ENCODE data around the gene ESYT2.

ESYT2 gene

DNA sequence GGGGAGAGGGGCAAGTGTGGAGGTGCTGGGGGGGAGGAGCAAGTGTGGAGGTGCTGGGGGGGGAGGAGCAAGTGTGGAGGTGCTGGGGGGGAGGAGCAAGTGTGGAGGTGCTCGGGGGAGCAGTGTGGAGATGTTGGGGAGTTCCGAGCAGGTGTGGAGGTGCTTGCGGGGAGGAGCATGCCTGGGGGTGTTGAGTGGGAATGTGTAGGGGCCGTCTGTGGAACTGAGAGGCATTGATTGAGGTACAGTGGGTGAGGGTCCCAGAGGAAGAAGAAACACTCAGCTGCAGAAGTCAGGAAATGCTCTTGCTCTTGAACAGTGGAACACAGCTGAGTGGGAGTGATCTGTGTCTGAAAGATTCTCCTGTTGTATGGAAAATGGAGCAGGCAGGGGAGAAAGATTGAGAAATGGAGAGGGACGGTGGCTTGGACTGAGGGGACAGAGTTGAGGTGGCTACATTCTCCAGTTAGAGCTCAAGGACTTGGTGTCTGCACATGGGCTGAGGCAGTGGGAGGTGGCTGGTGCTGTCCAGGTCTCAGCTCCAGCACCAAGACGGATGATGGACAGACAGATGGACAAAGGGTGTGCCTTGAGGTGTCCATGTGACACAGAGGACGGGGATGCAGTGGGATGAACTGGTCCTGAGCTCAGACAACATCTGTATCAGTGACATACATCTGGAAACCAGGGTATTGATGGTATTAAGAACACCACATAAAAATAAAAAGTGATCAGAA is 99.5 kb downstream of the ESYT2 start:
- ChIA-PET CTCF (interaction anchor here (0.7 kb wide), 1 partner anchor 1540 kb away, joined by 3 read pairs; no protein-coding TSS in a partner anchor), POLR2A (no interaction called here)
- Histone ChIP-seq H3K27ac (ENCODE audit: extremely low read depth, low read depth, low read length) (no peak overlapping the region), H3K9me3 (ENCODE audit: control insufficient read depth, insufficient read depth, low read depth, low read length) (no peaks in the 10 kb centered on the region), H3K4me3 (ENCODE audit: low read depth, low read length) (no peak overlapping the region), H3K4me1 (ENCODE audit: control insufficient read depth, insufficient read depth, low read length) (no peaks in the 10 kb centered on the region), H3K36me3 (ENCODE audit: control insufficient read depth in 2 of 2, insufficient read depth in 1 of 2, low read length in 2 of 2) (peaks cover 0 to 23% of the 10 kb centered on the region in 2 experiments; a peak in 2 of 3 replicates)
- no peak for TF ChIP-seq ZBTB48 (tag by site-specific recombination; IDR thresholded peaks at IDR 0.05)
- TF ChIP-seq OVOL3 (tag by site-specific recombination; IDR thresholded peaks at IDR 0.05), result no peak
- TF ChIP-seq, protein P1, sequence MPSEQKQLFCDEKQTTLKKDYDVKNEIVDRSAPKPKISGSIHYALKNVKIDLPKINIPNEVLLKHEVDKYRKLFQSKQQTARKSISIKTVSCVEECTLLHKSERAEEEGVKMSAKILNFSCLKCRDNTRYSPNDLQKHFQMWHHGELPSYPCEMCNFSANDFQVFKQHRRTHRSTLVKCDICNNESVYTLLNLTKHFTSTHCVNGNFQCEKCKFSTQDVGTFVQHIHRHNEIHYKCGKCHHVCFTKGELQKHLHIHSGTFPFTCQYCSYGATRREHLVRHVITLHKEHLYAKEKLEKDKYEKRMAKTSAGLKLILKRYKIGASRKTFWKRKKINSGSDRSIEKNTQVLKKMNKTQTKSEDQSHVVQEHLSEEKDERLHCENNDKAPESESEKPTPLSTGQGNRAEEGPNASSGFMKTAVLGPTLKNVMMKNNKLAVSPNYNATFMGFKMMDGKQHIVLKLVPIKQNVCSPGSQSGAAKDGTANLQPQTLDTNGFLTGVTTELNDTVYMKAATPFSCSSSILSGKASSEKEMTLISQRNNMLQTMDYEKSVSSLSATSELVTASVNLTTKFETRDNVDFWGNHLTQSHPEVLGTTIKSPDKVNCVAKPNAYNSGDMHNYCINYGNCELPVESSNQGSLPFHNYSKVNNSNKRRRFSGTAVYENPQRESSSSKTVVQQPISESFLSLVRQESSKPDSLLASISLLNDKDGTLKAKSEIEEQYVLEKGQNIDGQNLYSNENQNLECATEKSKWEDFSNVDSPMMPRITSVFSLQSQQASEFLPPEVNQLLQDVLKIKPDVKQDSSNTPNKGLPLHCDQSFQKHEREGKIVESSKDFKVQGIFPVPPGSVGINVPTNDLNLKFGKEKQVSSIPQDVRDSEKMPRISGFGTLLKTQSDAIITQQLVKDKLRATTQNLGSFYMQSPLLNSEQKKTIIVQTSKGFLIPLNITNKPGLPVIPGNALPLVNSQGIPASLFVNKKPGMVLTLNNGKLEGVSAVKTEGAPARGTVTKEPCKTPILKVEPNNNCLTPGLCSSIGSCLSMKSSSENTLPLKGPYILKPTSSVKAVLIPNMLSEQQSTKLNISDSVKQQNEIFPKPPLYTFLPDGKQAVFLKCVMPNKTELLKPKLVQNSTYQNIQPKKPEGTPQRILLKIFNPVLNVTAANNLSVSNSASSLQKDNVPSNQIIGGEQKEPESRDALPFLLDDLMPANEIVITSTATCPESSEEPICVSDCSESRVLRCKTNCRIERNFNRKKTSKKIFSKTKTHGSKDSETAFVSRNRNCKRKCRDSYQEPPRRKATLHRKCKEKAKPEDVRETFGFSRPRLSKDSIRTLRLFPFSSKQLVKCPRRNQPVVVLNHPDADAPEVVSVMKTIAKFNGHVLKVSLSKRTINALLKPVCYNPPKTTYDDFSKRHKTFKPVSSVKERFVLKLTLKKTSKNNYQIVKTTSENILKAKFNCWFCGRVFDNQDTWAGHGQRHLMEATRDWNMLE (tag by site-specific recombination; conservative IDR thresholded peaks at IDR 0.05; ENCODE audit: low read depth), result no peak
- TF ChIP-seq ZNF785 (tag by site-specific recombination; IDR thresholded peaks at IDR 0.05), result no peak
- no peak for TF ChIP-seq ZNF433 (tag by site-specific recombination; IDR thresholded peaks at IDR 0.05; ENCODE audit: low read depth)
- TF ChIP-seq ZFP41 (tag by site-specific recombination; IDR thresholded peaks at IDR 0.05; ENCODE audit: borderline replicate concordance), result no peak
- TF ChIP-seq ZNF354C (tag by site-specific recombination; IDR thresholded peaks at IDR 0.05; ENCODE audit: borderline replicate concordance, low read depth), result no peak

DNA sequence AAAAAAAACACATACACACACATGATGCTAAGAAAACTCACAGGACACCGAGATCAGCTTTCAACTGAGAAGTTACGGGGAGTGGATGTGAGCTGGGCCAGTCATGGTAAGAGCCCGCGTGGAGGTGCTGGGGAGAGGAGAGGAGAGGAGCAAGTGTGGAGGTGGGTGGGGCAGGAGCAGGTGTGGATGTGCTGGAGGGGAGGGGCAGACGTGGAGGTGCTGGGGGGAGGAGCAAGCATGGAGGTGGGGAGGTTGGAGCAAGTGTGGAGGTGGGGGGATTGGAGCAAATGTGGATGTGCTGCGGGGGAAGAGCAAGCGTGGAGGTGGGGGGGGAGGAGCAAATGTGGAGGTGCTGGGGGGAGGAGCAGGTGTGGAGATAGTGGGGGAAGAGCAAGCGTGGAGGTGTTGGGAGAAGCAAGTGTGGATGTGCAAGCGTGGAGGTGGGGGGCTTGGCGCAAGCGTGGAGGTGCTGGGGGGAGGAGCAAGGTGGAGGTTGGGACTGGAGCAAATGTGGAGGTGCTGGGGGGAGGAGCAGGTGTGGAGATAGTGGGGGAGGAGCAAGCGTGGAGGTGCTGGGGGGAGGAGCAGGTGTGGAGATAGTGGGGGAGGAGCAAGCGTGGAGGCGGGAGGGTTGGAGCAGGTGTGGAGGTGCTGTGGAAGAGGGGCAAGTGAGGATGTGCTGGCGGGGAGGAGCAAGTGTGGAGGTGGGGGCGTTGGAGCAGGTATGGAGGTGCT is 100.2 kb downstream of the ESYT2 start:
- H3K36me3 ChIP-seq (ENCODE audit: control insufficient read depth in 2 of 2, insufficient read depth in 1 of 2, low read length in 2 of 2), result peaks cover 0 to 18% of the 10 kb centered on the region in 2 experiments; a peak in 1 of 3 replicates
- POLR2A ChIA-PET, result no interaction called here
- no peak overlapping the region for H3K27ac ChIP-seq (ENCODE audit: extremely low read depth, low read depth, low read length)
- CTCF ChIA-PET, result no interaction called here
- H3K4me1 ChIP-seq (ENCODE audit: control insufficient read depth, insufficient read depth, low read length), result no peaks in the 10 kb centered on the region
- no peaks in the 10 kb centered on the region for H3K9me3 ChIP-seq (ENCODE audit: control insufficient read depth, insufficient read depth, low read depth, low read length)
- no peak for TF ChIP-seq TRIM28 (IDR thresholded peaks at IDR 0.05; ENCODE audit: borderline replicate concordance, low read length)
- TF ChIP-seq ZNF555 (tag by site-specific recombination; conservative IDR thresholded peaks at IDR 0.05), result no peak
- TF ChIP-seq ZNF777 (tag by site-specific recombination; IDR thresholded peaks at IDR 0.05; ENCODE audit: borderline replicate concordance), result no peak
- TF ChIP-seq ZNF791 (tag by site-specific recombination; IDR thresholded peaks at IDR 0.05), result no peak
- TF ChIP-seq ZNF610 (tag by site-specific recombination; IDR thresholded peaks at IDR 0.05; ENCODE audit: borderline replicate concordance), result no peak
- TF ChIP-seq ZNF785 (tag by site-specific recombination; IDR thresholded peaks at IDR 0.05), result no peak
- TF ChIP-seq ZNF571 (tag by site-specific recombination; IDR thresholded peaks at IDR 0.05), result no peak
- H3K4me3 ChIP-seq (ENCODE audit: low read depth, low read length), result no peak overlapping the region

DNA sequence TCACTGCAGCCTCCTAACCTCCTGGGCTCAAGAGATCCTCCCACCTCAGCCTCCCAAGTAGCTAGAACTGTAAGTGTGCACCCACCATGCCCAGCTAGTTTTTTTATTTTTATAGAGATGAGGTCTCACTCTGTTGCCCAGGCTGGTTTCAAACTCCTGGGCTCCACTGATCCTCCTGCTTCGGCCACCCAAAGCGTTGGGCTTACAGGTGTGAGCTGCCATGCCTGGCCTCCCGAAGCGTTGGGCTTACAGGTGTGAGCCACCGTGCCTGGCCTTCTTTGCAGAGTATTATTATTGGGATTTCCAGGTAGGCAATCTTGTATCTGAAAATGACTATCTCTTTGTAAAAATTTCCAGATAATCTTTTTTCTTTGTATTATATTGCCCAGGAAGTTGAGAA is 101.6 kb downstream of the ESYT2 start:
- POLR2A ChIA-PET, result no interaction called here
- TF ChIP-seq, protein P2, sequence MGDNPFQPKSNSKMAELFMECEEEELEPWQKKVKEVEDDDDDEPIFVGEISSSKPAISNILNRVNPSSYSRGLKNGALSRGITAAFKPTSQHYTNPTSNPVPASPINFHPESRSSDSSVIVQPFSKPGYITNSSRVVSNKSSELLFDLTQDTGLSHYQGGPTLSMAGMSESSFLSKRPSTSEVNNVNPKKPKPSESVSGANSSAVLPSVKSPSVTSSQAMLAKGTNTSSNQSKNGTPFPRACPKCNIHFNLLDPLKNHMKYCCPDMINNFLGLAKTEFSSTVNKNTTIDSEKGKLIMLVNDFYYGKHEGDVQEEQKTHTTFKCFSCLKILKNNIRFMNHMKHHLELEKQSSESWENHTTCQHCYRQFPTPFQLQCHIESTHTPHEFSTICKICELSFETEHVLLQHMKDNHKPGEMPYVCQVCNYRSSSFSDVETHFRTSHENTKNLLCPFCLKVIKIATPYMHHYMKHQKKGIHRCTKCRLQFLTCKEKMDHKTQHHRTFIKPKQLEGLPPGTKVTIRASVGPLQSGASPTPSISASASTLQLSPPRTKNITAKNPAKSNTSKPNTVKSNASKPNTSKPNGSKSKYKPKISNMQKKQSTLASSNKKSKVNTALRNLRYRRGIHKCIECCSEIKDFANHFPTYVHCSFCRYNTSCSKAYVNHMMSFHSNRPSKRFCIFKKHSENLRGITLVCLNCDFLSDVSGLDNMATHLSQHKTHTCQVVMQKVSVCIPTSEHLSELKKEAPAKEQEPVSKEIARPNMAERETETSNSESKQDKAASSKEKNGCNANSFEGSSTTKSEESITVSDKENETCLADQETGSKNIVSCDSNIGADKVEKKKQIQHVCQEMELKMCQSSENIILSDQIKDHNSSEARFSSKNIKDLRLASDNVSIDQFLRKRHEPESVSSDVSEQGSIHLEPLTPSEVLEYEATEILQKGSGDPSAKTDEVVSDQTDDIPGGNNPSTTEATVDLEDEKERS (tag by site-specific recombination; IDR thresholded peaks at IDR 0.05), result no peak
- TF ChIP-seq ZNF629 (tag by site-specific recombination; IDR thresholded peaks at IDR 0.05) (no peak), ZNF2 (tag by site-specific recombination; IDR thresholded peaks at IDR 0.05) (no peak), REPIN1 (tag by site-specific recombination; IDR thresholded peaks at IDR 0.05; ENCODE audit: low read depth) (no peak), GFI1B (tag by site-specific recombination; IDR thresholded peaks at IDR 0.05) (no peak), ZNF660 (tag by site-specific recombination; IDR thresholded peaks at IDR 0.05) (no peak)
- TF ChIP-seq, protein P3, sequence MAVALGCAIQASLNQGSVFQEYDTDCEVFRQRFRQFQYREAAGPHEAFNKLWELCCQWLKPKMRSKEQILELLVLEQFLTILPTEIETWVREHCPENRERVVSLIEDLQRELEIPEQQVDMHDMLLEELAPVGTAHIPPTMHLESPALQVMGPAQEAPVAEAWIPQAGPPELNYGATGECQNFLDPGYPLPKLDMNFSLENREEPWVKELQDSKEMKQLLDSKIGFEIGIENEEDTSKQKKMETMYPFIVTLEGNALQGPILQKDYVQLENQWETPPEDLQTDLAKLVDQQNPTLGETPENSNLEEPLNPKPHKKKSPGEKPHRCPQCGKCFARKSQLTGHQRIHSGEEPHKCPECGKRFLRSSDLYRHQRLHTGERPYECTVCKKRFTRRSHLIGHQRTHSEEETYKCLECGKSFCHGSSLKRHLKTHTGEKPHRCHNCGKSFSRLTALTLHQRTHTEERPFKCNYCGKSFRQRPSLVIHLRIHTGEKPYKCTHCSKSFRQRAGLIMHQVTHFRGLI (tag by site-specific recombination; IDR thresholded peaks at IDR 0.05), result no peak
- H3K36me3 ChIP-seq (ENCODE audit: control insufficient read depth in 2 of 2, insufficient read depth in 1 of 2, low read length in 2 of 2), result peaks cover 0 to 10% of the 10 kb centered on the region in 2 experiments; a peak in 1 of 3 replicates

More for the DNA sequence above, 101.6 kb downstream of the ESYT2 start:
- H3K27ac ChIP-seq (ENCODE audit: extremely low read depth, low read depth, low read length), result no peak overlapping the region
- H3K4me3 ChIP-seq (ENCODE audit: low read depth, low read length), result no peak overlapping the region
- no peaks in the 10 kb centered on the region for H3K9me3 ChIP-seq (ENCODE audit: control insufficient read depth, insufficient read depth, low read depth, low read length)
- H3K4me1 ChIP-seq (ENCODE audit: control insufficient read depth, insufficient read depth, low read length), result no peaks in the 10 kb centered on the region
- CTCF ChIA-PET, result no interaction called here
